Activated naive CD8-positive, alpha-beta T cell (primary cell): ENCODE measurements around the gene CACNA1H.

Experiments
- H3K27ac Mint-ChIP-seq: one replicate; pipeline ENCODE4 v1.8.0; 2021; ENCODE audit warnings: mixed read lengths
- H3K27me3 Mint-ChIP-seq: one replicate; pipeline ENCODE4 v1.8.0; 2021; ENCODE audit warnings: mixed read lengths
- H3K36me3 Mint-ChIP-seq: one replicate; pipeline ENCODE4 v1.8.0; 2021; ENCODE audit warnings: mixed read lengths
- H3K4me1 Mint-ChIP-seq: one replicate; pipeline ENCODE4 v1.8.0; 2021; ENCODE audit warnings: low read depth, mixed read lengths
- H3K4me3 Mint-ChIP-seq: one replicate; pipeline ENCODE4 v1.8.0; 2021; ENCODE audit warnings: mild to moderate bottlenecking, mixed read lengths
- H3K9me3 Mint-ChIP-seq: one replicate; pipeline ENCODE4 v1.8.0; 2021; ENCODE audit warnings: low read depth, mixed read lengths

CACNA1H gene

DNA sequence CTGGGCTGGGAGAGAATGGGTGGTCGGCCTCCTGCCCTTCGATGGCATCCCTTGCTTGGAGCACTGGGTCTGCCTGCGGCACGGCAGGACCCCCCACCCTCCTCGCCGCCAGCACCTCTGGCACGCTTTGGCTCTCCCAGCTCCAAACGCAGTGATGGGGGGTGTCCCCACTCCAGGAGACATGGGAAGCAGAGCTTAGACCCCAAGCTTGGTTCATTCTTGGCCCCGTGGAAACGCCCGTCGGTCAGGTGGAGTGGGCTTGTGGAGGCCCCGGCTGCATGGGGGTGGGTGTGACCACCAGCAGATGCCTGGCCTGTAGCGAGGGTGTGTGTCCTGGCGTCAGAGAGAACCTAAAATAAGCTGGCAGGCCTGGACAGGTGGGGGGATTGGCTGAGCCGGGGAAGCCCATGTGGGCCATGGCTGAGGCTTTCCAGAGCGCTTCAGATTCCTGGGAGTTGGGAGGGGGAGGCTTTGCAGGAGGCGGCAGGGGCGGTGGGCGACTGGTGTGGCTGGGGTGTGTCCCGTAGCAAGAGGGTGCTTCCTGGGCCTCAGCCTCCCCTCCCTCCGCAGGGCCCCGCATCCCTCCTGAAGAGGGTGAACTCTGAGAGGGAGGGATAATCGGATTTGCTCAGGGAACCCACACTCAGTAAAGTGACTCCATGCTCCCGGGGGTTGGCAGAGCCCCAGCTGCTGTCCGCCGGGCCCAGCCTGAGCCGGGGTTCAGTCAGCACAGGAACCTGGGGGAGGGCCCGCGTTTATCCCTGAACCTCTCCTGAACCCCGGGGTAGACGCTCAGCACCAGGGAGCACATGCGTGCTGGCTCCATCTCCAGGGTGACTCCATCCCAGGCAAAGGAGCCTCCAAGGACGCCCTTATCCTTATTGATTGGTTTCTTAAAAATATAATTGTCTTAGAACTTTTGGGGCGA lies 3.4 kb downstream of the CACNA1H start:
- peaks cover 3% of the 10 kb centered on the region for H3K27me3 Mint-ChIP-seq
- no peaks in the 10 kb centered on the region for H3K9me3 Mint-ChIP-seq
- no peak overlapping the region for H3K27ac Mint-ChIP-seq
- no peaks in the 10 kb centered on the region for H3K36me3 Mint-ChIP-seq
- no peak overlapping the region for H3K4me3 Mint-ChIP-seq
- peaks cover 2% of the 10 kb centered on the region for H3K4me1 Mint-ChIP-seq

DNA sequence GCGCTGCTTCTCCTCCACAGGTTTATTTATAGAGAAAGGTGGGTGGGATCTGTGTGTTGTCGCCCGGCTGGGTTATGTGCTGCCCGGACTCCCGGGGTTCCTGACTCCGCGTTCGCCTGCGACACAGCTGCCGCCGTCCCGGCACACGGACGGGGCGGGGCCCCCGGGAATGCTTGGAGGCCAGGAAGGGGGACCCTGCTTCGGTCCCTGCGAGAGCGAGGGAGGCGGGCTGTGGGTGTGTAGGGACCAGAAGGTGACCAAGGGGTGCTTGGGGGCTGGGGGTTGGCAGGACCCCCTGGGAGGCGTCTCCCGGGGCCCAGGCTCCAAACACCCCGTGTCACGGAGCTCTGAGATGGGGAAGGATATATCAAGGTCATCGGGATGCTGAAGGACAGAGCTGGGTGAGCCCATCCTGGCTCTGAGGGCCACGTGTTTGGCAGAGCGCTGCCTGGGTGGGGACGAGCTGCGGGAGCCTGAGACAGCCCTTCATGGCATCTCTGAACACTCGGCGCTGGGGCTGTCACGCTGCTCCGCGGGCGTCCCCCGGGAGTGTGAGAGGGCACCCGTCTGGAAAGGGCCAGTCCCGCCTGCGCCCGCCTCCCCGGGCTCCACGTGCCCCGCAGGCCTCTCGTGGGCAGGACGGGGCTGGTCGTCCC lies 4.2 kb downstream of the CACNA1H start:
- Mint-ChIP-seq H3K27ac (no peak overlapping the region), H3K4me1 (peaks cover 2% of the 10 kb centered on the region), H3K9me3 (no peaks in the 10 kb centered on the region), H3K27me3 (peaks cover 3% of the 10 kb centered on the region), H3K36me3 (no peaks in the 10 kb centered on the region), H3K4me3 (no peak overlapping the region)

DNA sequence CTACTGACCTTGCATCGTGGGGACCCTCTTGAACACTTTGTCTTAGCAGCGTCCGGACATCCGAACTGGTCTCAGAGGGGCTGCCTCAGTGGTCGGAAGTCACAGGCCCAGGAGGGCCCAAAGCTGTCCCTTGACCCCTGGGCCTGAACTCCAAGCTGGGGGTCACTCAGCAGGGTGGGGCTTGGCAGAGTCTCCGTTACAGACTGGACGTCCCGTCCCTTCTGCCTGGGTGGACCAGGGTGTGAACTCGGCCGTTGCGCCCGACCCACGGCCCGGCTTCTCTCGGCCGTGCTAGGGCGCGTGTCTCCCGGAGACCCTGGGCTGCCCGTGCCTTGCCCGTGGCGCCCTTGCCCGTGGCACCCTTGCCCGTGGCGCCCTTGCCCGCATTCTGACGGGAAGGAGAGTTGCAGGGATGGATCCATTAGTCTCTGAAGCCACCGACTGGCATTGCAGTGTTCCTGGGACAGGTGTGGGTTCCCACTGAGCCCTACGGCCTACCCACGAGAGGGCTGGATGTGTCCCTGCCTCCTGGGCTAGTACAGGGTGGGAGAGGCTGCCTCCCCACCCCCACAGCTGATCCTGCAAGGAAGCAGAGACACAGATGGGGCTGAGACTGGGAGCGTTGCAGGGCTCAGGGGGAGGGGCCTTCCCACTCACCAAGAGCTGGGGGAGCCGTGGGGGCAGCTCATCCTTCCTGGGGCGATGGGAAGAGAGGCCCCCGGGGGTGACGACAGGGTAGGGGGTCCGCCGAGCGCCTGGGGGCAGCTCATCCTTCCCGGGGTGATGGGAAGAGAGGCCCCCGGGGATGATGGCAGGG lies 4.9 kb downstream of the CACNA1H start:
- H3K9me3 Mint-ChIP-seq = no peaks in the 10 kb centered on the region
- no peaks in the 10 kb centered on the region for H3K36me3 Mint-ChIP-seq
- H3K27me3 Mint-ChIP-seq = peaks cover 3% of the 10 kb centered on the region
- H3K4me1 Mint-ChIP-seq = peaks cover 2% of the 10 kb centered on the region
- no peak overlapping the region for H3K4me3 Mint-ChIP-seq
- no peak overlapping the region for H3K27ac Mint-ChIP-seq

DNA sequence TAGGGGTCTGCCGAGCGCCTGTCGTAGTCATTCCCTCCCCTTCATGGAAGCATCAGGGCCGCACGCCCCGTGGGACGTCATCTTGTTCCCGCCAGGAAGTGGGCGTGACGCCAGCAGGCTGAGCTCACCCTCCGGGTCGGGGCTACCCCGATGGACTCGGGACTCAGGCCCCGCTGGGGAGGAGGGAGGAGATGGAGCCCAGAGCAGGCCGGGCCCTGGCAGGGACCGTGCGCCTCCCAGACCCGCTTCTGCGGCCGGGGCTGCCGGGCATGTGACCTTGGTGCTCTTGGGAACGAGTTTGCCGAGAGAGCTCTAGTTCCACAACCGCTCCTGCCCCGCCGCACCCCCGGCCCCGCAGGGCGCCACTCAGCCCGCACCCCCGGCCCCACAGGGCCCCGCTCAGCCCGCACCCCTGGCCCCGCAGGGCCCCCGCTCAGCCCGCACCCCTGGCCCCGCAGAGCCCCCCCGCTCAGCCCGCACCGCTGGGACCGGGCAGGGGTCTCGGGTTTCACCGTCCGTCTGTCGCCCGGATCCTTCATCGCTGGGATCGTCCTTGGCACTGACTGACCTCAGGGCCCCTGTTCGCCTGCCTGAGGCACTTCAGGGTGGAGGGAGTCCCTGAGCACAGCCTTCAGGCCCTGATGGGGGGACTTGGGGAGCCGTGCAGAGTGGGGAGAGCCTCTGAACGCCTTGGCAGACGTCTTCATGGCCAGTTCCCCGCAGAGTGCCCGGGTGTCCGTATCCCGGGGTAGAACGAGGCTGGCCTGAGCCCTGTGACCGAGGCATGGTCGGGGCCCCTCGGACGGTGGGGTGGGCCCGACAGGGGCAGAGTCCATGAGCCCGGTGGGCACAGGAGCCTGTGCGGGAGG lies 5.8 kb downstream of the CACNA1H start:
- H3K4me1 Mint-ChIP-seq = peaks cover 2% of the 10 kb centered on the region
- H3K27ac Mint-ChIP-seq = no peak overlapping the region

DNA sequence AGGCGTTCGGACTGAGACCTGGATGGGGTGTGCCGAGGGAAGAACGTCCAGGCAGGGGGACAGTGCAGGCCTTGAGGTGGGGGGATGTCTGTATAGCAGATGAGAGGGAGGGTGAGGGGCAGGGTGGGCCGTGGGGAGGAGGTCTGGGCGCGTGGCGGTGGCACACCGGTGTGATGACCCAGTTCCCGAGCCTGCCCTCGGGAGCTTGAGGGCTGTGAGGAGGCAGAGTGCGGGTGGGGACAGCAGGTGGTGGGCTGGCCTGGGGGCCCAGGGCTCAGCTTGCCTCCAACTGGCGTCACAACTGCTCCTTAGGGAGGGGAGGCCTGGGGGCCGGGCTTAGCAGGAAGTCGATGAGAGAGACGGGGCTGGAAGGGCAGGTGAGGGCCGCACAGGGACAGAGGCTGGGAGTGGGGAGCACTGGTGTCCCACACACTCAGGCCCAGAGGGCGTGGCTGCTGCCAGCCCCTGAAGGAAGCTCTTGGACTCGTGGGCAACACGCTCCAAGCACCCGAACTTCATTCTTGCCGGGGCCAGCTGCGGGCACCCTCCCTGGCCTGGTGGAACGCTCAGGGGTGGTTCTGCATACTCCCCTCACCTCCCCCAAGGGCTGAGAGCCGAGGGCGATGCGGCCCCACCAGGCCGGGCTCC lies 6.5 kb downstream of the CACNA1H start:
- Mint-ChIP-seq H3K4me1 (peaks cover under 1% of the 10 kb centered on the region), H3K27ac (no peak overlapping the region), H3K36me3 (no peaks in the 10 kb centered on the region), H3K9me3 (no peaks in the 10 kb centered on the region), H3K27me3 (peaks cover 2% of the 10 kb centered on the region), H3K4me3 (no peak overlapping the region)

More for the DNA sequence above, 5.8 kb downstream of the CACNA1H start:
- H3K9me3 Mint-ChIP-seq = no peaks in the 10 kb centered on the region
- no peak overlapping the region for H3K4me3 Mint-ChIP-seq
- peaks cover 3% of the 10 kb centered on the region for H3K27me3 Mint-ChIP-seq
- H3K36me3 Mint-ChIP-seq = no peaks in the 10 kb centered on the region

DNA sequence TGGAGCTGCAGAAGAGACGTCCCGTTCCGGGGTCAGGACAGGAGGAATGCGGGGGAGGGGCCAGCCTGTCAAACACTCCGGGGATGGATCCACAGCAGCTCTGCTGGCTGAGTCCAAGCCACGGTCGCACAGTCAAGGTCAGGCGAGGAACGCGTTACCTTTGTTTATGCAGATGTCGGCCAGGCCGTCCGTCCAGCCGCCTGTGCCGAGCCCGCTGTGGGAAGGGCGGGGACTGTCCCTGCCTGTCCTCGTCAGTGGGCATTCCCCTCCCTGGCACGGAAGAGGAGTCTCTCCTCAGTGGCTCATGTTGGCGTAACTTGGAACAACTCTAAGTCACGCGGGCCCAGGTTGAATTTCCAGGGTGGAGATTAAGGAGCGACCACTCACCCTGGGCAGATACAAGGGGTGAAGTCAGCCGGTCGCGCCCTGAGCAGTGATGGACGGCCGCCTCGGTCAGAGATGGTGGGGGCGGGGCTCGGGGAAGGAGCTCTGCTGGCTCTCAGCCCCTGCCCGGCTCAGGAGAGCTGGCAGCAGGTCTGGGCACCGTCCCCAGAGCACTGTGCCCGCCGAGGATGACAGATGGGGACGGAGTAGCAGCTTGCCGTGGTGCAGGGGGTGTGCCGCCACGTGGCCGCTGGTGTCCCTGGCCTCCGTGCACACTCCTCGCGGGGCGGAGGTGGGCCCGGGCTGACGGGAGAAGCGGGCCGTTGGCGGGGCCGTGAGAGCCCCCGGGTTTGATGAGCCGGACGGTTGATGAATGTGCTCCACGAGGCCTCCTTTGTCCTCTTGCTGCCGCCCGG lies 7.3 kb downstream of the CACNA1H start:
- no peaks in the 10 kb centered on the region for H3K4me1 Mint-ChIP-seq
- H3K9me3 Mint-ChIP-seq = no peaks in the 10 kb centered on the region
- H3K27me3 Mint-ChIP-seq = peaks cover 1% of the 10 kb centered on the region

DNA sequence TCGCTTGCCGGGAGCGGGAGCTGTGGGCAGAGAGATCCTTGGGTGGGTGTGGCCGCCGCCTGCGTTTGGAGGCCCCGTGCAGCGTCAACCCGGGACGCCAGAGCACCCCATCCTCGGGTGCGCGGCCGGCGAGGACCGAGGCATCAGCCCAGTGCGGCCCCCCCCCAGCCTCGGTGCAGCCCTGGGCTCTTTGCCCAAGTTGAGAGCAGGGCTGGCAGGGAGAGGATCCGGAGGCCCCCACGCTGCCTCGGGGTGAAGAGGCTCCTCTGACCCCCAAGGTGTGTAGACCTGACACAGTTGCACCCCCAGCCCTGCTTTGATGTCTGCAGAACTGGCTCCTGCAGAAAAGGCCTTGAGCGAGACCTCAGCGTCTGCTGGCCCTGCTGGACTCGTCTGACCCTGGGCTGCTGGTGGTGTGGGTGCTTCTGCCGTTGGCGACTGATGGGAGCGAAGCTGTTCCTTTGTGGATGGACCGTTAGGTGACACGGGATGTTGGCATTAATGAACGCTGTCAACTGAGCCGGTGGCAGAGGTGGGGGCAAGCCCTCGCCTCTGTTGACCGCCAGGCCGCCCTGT lies 8.0 kb downstream of the CACNA1H start:
- no peaks in the 10 kb centered on the region for H3K9me3 Mint-ChIP-seq
- no peaks in the 10 kb centered on the region for H3K27me3 Mint-ChIP-seq
- no peak overlapping the region for H3K4me3 Mint-ChIP-seq

More for the DNA sequence above, 7.3 kb downstream of the CACNA1H start:
- H3K27ac Mint-ChIP-seq = no peak overlapping the region
- no peak overlapping the region for H3K4me3 Mint-ChIP-seq
- no peaks in the 10 kb centered on the region for H3K36me3 Mint-ChIP-seq

DNA sequence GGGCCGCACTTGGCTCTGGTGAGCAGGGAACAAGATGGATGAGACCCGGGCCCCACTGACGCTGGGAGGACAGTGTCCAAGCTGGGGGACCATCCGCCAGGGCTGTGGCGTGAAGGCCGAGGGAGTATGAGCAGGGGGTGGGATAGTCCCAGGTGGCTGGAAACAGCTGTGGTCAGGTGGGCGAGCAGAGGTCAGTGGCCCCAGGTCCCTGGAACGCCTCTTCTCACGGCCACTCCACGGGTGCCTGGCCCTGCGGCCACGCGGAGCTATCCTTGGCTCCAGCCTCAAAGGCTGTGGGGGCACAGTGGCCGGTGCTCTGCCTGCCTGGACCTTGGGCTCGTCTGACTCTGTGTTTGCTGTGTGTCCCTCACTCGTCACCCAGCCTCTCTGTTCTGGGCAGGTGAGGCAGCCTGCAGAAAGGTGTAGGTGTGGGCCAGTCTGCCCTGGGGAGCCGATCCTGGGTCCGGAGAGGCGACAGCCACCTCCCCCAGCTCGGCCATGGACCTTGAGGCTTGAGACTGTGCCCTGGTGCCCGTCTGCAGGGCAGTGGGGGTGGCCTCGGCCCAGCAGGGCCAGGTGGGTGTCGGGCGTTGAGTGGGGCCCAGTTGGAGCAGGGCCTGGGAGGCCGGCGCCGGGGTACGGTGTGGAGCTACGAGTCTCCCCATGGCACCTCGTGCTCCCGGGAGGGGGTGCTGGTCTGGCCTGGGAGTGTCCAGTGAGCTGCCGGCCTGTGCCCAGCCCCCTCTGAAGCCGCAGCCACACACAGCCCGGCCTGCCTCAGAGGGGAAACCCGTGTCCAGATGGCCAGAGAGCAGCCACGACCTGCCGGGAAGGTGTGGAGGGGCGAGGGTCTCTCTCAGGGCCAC lies 10.0 kb downstream of the CACNA1H start:
- Mint-ChIP-seq H3K4me1 (no peaks in the 10 kb centered on the region), H3K4me3 (no peak overlapping the region), H3K27me3 (no peaks in the 10 kb centered on the region), H3K27ac (no peak overlapping the region), H3K36me3 (no peaks in the 10 kb centered on the region), H3K9me3 (no peaks in the 10 kb centered on the region)

More for the DNA sequence above, 8.0 kb downstream of the CACNA1H start:
- Mint-ChIP-seq H3K36me3 (no peaks in the 10 kb centered on the region), H3K27ac (no peak overlapping the region), H3K4me1 (no peaks in the 10 kb centered on the region)

DNA sequence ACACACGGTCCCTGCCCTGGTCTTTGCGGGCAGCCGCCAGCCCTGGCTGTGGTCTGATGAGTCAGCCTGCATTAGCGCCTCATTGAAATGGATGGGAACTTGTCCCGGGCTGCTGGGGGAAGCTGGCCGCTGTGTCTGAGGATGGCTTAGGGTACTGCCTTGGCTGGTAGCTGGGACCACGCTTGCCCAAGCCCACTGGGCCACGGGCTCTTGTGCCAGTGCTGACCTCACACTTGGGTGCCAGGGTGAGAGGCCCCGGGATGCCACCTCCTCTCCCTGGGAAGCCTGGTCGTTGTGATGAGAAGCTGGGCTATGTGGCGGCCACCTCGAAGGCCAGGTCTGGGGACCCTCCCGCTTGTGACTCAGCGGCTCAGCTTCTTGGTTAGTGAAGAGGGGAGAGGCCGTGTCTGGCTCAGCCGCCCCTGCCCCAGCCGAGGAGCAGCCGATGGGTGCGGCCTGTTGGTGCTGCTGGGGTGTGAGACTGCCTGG lies 10.7 kb downstream of the CACNA1H start:
- Mint-ChIP-seq H3K36me3 (no peaks in the 10 kb centered on the region), H3K4me1 (no peaks in the 10 kb centered on the region), H3K27ac (no peak overlapping the region), H3K9me3 (no peaks in the 10 kb centered on the region), H3K4me3 (no peak overlapping the region), H3K27me3 (no peaks in the 10 kb centered on the region)

DNA sequence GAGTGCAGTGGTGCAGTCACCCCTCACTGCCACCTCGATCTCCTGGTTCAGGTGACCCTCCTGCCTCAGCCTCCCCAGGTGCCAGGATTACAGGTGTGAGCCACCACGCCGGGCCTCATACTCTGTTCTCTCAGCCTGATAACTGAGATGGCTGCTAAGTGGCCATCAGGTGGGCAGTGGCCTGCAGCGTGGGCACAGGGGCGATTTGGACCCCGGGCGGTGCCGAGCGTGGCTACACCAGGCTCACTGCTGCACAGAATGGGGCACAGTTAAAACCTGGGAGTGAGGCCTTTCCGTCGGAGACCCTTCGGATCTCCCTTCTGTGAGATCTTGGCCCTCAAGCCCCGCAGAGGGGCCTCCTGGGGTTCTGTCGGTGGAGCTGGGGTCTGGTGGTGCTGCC lies 11.5 kb downstream of the CACNA1H start:
- Mint-ChIP-seq H3K9me3 (no peaks in the 10 kb centered on the region), H3K4me1 (no peaks in the 10 kb centered on the region), H3K36me3 (no peaks in the 10 kb centered on the region), H3K27ac (no peak overlapping the region), H3K4me3 (no peak overlapping the region), H3K27me3 (no peaks in the 10 kb centered on the region)

DNA sequence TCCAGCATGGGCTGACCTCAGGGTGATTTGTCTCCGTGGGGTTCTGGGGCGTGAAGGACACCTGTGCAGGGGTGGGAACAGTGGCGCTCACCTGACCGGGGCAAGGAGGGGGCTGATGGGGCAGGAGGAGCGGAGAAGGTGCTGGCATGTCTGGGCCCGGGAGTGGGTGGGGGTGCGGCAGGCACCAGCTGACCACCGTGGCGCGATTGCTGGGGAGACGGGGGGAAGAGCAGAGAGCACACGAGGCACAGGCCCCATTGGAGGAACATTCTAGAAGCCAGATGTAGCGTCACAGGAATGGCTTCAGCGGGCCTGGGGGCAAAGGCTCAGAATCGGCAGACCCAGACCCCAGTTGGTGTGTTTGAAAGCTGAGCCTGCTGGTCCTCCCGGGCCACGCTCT lies 12.1 kb downstream of the CACNA1H start:
- Mint-ChIP-seq H3K27ac (no peak overlapping the region), H3K4me3 (no peak overlapping the region), H3K4me1 (no peaks in the 10 kb centered on the region), H3K36me3 (no peaks in the 10 kb centered on the region), H3K27me3 (no peaks in the 10 kb centered on the region), H3K9me3 (no peaks in the 10 kb centered on the region)

DNA sequence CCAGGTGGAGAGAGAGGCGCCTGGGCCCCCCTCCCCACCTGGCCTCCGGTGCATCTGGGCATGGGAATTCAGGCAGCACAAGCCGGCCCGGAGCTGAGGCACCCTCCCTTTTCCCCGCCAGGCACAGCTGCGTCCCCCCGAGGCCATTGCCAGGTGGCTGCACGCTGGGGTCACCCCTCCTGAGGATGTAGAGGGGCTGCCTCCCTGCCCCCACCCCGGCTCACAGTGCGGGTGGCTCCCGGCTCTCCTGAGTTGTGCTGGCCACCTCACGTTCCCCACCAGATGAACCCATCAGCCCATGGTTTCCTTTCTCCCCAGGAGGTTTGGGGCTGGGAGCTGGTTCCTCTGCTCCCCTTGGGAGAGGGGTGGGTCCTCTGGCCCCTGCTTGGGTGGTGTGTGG lies 12.6 kb downstream of the CACNA1H start:
- Mint-ChIP-seq H3K9me3 (no peaks in the 10 kb centered on the region), H3K36me3 (no peaks in the 10 kb centered on the region), H3K27me3 (no peaks in the 10 kb centered on the region), H3K27ac (no peak overlapping the region), H3K4me1 (no peaks in the 10 kb centered on the region), H3K4me3 (no peak overlapping the region)
